HuH-7 (cell line): Measurements from ENCODE around the gene CAMK2B.

Experiments used
- DNase-seq: peaks from one replicate; pipeline ENCODE4 v3.0.0; 2011; ENCODE audit warnings: low spot score

CAMK2B gene

GRCh38 chr7:44325201-44325671, at the start of gene CAMK2B:
CAMK2B (minus strand) TSS chr7:44325594; CDS start chr7:44325421, 173 bp downstream.
- DNase-seq = no peak

- no peak for DNase-seq
Observed at GRCh38 chr7:44374007-44374763, 48.8 kb upstream of the CAMK2B start.

GRCh38 chr7:44373418-44373740, 48.0 kb upstream of the CAMK2B start:
- DNase-seq = no peak

- no peak for DNase-seq
Observed at GRCh38 chr7:44372560-44373417, 47.4 kb upstream of the CAMK2B start.

GRCh38 chr7:44368885-44369284, 43.5 kb upstream of the CAMK2B start:
- no peak for DNase-seq

GRCh38 chr7:44368455-44368854, 43.1 kb upstream of the CAMK2B start:
- no peak for DNase-seq

- no peak for DNase-seq
Observed at GRCh38 chr7:44367475-44368043, 42.2 kb upstream of the CAMK2B start.

- DNase-seq = no peak
Observed at GRCh38 chr7:44366986-44367385, 41.6 kb upstream of the CAMK2B start.

- DNase-seq = no peak
Observed at GRCh38 chr7:44353668-44354067, 28.3 kb upstream of the CAMK2B start.

- DNase-seq = no peak
Observed at GRCh38 chr7:44348851-44349781, 23.7 kb upstream of the CAMK2B start.

- DNase-seq = no peak
Observed at GRCh38 chr7:44348300-44348699, 22.9 kb upstream of the CAMK2B start.

- DNase-seq = no peak
Observed at GRCh38 chr7:44347546-44348114, 22.2 kb upstream of the CAMK2B start.

- no peak for DNase-seq
Observed at GRCh38 chr7:44346063-44346462, 20.7 kb upstream of the CAMK2B start.

GRCh38 chr7:44341401-44341800, 16.0 kb upstream of the CAMK2B start:
- no peak for DNase-seq

- no peak for DNase-seq
Observed at GRCh38 chr7:44338600-44338999, 13.2 kb upstream of the CAMK2B start.

- DNase-seq = no peak
Observed at GRCh38 chr7:44336491-44336890, 11.1 kb upstream of the CAMK2B start.

- DNase-seq = no peak
Observed at GRCh38 chr7:44335184-44335583, 9.8 kb upstream of the CAMK2B start.

GRCh38 chr7:44334734-44335097, 9.3 kb upstream of the CAMK2B start:
- no peak for DNase-seq

- no peak for DNase-seq
Observed at GRCh38 chr7:44333911-44334733, 8.7 kb upstream of the CAMK2B start.

GRCh38 chr7:44331682-44332081, 6.3 kb upstream of the CAMK2B start:
- DNase-seq = no peak

- DNase-seq = no peak
Observed at GRCh38 chr7:44330331-44330730, 4.9 kb upstream of the CAMK2B start.
